VCaP (cell line): Measurements from ENCODE around the gene CORO2B.
"Not testable (repeated sequence)": the region's sequence is repeated elsewhere in the genome, so short reads cannot be mapped to it uniquely, and the experiment has no call there.

Source experiments
- H3K27ac ChIP-seq: fragments of 450-650 bp; 2 replicates; pipeline ENCODE4 v1.5.1; 2017
- TF ChIP-seq, protein P1 (sequence below): fragments of 450-650 bp; conservative IDR thresholded peaks from 2 replicates; pipeline ENCODE4 v1.5.1; 2017; ENCODE audit warnings: mild to moderate bottlenecking, moderate library complexity

CORO2B gene

GRCh38 chr15:68749365-68749764 lies 170.6 kb downstream of the CORO2B start:
- no peak overlapping the region for H3K27ac ChIP-seq
- TF ChIP-seq, protein P1, sequence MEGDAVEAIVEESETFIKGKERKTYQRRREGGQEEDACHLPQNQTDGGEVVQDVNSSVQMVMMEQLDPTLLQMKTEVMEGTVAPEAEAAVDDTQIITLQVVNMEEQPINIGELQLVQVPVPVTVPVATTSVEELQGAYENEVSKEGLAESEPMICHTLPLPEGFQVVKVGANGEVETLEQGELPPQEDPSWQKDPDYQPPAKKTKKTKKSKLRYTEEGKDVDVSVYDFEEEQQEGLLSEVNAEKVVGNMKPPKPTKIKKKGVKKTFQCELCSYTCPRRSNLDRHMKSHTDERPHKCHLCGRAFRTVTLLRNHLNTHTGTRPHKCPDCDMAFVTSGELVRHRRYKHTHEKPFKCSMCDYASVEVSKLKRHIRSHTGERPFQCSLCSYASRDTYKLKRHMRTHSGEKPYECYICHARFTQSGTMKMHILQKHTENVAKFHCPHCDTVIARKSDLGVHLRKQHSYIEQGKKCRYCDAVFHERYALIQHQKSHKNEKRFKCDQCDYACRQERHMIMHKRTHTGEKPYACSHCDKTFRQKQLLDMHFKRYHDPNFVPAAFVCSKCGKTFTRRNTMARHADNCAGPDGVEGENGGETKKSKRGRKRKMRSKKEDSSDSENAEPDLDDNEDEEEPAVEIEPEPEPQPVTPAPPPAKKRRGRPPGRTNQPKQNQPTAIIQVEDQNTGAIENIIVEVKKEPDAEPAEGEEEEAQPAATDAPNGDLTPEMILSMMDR: no peak

DNA sequence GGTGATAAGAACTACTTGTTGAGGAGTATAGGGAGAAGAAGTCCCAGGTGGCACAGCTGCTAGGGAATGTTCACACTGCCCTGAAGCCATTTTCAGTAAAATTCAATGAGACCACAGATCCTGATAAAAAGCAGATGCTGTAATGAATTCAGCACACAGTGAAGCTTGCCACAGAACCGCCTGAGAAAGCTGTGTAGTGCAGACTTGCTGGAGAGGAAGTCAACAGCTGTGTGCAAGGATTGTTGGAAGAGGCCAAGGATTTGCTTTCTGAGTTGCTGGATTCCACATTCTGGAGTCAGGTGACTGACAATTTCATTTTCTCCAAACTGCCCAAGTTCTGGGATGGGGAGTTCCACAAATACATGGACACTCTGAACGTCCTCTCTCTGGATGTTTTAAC lies 171.0 kb downstream of the CORO2B start:
- H3K27ac ChIP-seq: no peak overlapping the region
- TF ChIP-seq, protein P1: no peak

DNA sequence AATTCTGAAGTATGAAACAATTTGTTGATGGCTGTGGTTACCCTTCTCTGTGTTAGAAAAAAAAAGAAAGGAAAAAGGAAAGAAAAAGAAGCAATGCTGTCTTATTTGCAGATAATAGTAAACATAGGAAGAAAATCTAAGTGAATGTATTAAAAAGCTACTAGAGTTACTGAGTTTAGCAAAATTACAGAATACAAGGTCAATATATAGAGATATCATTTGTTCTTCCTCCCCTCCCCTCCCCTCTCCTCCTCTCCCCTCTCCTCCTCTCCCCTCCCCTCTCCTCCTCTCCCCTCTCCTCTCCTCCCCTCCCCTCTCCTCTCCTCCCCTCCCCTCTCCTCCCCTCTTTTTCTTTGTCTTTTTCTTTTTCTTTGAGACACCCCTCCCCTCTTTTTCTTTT lies 172.8 kb downstream of the CORO2B start:
- no peak overlapping the region for H3K27ac ChIP-seq
- TF ChIP-seq, protein P1: no peak

GRCh38 chr15:68755731-68756130 lies 176.9 kb downstream of the CORO2B start:
- H3K27ac ChIP-seq: no peak overlapping the region
- TF ChIP-seq, protein P1: no peak

DNA sequence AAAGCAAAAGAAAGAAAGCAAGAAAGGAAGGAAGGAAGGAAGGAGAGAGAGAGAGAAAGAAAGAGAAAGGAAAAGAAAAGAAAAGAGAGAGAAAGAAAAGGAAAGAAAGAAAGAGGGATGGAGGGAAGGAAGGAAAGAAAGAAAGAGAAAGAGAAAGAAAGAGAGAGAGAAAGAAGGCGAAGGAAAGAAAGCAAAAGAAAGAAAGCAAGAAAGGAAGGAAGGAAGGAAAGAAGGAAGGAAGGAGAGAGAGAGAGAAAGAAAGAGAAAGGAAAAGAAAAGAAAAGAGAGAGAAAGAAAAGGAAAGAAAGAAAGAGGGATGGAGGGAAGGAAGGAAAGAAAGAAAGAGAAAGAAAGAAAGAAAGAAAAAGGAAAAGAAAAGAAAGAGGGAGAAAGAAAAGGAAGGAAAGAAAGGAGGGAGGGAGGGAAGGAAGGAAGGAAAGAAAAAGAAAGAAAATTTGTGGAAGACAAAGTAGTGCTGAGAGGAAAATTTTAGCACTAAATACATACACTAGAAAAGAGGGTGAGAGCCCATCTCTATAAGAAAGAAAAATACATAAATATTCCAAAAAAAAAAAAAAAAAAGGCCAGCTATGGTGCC lies 181.3 kb downstream of the CORO2B start:
- not testable (repeated sequence) for H3K27ac ChIP-seq

DNA sequence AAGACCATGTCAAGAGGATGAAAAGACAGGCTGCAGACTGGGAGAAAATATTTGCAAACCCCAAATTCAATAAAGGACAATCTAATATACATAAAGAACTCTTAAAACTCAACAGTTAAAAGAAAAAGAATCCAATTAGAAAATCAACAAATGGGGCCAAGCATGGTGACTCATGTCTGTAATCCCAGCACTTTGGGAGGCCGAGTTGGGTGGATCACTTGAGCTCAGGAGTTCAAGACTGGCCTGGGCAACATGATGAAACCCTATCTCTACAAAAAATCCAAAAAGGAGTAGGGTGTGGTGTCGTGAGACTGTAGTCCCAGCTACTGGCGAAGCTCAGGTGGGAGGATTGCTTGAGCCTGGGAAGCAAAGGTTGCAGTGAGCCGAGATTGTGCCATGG lies 184.3 kb downstream of the CORO2B start:
- H3K27ac ChIP-seq: no peak overlapping the region
- TF ChIP-seq, protein P1: no peak

- no peak overlapping the region for H3K27ac ChIP-seq
- TF ChIP-seq, protein P1: no peak
Measured at GRCh38 chr15:68764090-68764489, 185.3 kb downstream of the CORO2B start.

DNA sequence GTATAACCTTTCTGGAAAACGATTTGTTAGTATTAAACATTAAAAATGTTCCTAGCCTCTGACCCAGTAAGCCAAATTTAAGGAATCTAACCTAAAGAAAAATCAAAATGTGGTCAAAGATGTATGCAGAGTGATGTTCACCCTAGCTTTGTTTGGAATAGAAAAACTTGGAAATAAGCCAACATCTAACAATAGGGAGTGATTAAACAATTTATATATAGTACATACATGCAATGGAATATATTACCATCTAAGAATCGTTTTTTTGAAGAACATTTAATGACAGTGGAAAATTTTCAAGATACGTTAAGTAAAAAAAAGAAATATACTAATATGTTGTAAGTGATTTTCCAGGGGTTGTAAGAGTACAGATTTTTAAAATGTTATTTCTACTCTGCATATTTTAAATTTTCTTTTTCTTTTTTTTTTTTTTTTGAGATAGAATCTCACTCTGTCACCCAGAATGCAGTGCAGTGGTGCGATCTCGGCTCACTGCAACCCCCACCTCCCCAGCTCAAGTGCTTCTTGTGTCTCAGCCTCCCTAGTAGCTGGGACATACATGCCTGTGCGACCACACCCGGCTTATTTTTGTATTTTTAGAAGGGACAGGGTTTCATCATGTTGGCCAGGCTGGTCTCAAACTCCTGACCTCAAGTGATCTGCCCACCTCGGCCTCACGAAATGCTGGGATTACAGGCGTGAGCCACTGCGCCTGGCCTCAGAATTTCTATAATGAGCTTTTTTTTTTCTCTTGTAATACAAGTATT lies 187.0 kb downstream of the CORO2B start:
- H3K27ac ChIP-seq: no peak overlapping the region
- TF ChIP-seq, protein P1: no peak
